Measurements from ENCODE around the gene ZFR.
"Not testable (repeated sequence)": the region's sequence is repeated elsewhere in the genome, so short reads cannot be mapped to it uniquely, and the experiment has no call there.

ZFR gene

DNA sequence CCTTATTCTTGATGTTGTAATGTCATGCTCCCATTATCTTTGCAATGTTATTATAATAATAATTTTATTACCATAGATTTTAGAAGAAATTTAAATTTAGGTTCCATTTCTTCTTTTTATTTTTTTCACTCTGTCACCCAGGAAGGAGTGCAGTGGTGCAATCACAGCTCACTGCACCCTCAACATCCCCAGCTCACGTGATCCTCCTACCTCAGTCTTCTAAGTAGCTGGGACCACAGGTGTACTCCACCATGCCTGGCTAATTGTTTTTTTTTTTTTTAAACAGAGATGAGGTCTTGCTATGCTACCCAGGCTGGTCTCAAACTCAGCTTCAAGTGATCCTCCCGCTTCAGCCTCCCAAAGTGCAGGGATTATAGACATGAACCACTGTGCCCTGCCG is 11.9 kb downstream of the ZFR start:
- Histone ChIP-seq H4K91ac (ENCODE audit: low read depth, low read length) (no peak overlapping the region), H3K4me2 (ENCODE audit: low read length) (no peak overlapping the region), H4K8ac (ENCODE audit: low read depth, low read length) (no peak overlapping the region), H3K27me3 (ENCODE audit: insufficient read depth, low read length) (no peaks in the 10 kb centered on the region), H3K23ac (ENCODE audit: low read length) (no peak overlapping the region), H2AK5ac (ENCODE audit: low read length) (no peak overlapping the region), H3K79me1 (ENCODE audit: low read length) (no peaks in the 10 kb centered on the region), H3K36me3 (ENCODE audit: control insufficient read depth in 1 of 2, insufficient read depth in 2 of 2, low read length in 2 of 2) (peaks cover 0 to 8% of the 10 kb centered on the region in 2 experiments), H3K9ac (ENCODE audit: low read length) (no peak overlapping the region), H2AFZ (ENCODE audit: insufficient read depth, low read length, poor library complexity) (no peak overlapping the region), H2BK12ac (ENCODE audit: low read length) (no peak overlapping the region), H3K4ac (ENCODE audit: low read depth, low read length) (peak overlapping the region; percentile 79), H2BK120ac (ENCODE audit: insufficient read depth, low read length, poor library complexity) (no peak overlapping the region), H4K12ac (ENCODE audit: low read depth, low read length) (no peak overlapping the region), H2BK5ac (ENCODE audit: low read depth, low read length, poor library complexity) (no peak overlapping the region), H3K79me2 (ENCODE audit: control insufficient read depth, insufficient read depth, low read length, poor library complexity) (peaks cover 8% of the 10 kb centered on the region), H3K9me3 (ENCODE audit: insufficient read depth, low read depth, low read length) (no peaks in the 10 kb centered on the region), H3K18ac (ENCODE audit: low read length) (no peak overlapping the region), H3K14ac (ENCODE audit: low read length) (no peak overlapping the region), H3K27ac (ENCODE audit: low read depth, low read length) (no peak overlapping the region), H3K4me3 (ENCODE audit: low read depth, low read length) (no peak overlapping the region), H3K4me1 (ENCODE audit: control insufficient read depth in 1 of 2, insufficient read depth in 2 of 2, low read length in 2 of 2) (no peaks in the 10 kb centered on the region)
- no CpG with 5 or more reads among the region's 3 CpGs for WGBS (ENCODE audit: extremely low coverage, insufficient coverage, insufficient read length)
- DNase-seq: no peak

GRCh38 chr5:32430825-32431224 is 13.7 kb downstream of the ZFR start:
- H3K18ac ChIP-seq (ENCODE audit: low read length); H3K9ac ChIP-seq (ENCODE audit: low read length); H2AK5ac ChIP-seq (ENCODE audit: low read length); H3K27ac ChIP-seq (ENCODE audit: low read depth, low read length); H3K4me1 ChIP-seq (ENCODE audit: control insufficient read depth in 1 of 2, insufficient read depth in 2 of 2, low read length in 2 of 2); H4K8ac ChIP-seq (ENCODE audit: low read depth, low read length); H3K14ac ChIP-seq (ENCODE audit: low read length); H2BK120ac ChIP-seq (ENCODE audit: insufficient read depth, low read length, poor library complexity); H2AFZ ChIP-seq (ENCODE audit: insufficient read depth, low read length, poor library complexity); H3K4me2 ChIP-seq (ENCODE audit: low read length); H4K12ac ChIP-seq (ENCODE audit: low read depth, low read length); H3K27me3 ChIP-seq (ENCODE audit: insufficient read depth, low read length); H3K79me1 ChIP-seq (ENCODE audit: low read length); H3K9me3 ChIP-seq (ENCODE audit: insufficient read depth, low read depth, low read length); H3K4ac ChIP-seq (ENCODE audit: low read depth, low read length); H3K36me3 ChIP-seq (ENCODE audit: control insufficient read depth in 1 of 2, insufficient read depth in 2 of 2, low read length in 2 of 2); H3K79me2 ChIP-seq (ENCODE audit: control insufficient read depth, insufficient read depth, low read length, poor library complexity); H2BK5ac ChIP-seq (ENCODE audit: low read depth, low read length, poor library complexity); H3K23ac ChIP-seq (ENCODE audit: low read length); H3K4me3 ChIP-seq (ENCODE audit: low read depth, low read length); H2BK12ac ChIP-seq (ENCODE audit: low read length); H4K91ac ChIP-seq (ENCODE audit: low read depth, low read length); DNase-seq: not testable (repeated sequence)
- no CpG with 5 or more reads among the region's 4 CpGs for WGBS (ENCODE audit: extremely low coverage, insufficient coverage, insufficient read length)

DNA sequence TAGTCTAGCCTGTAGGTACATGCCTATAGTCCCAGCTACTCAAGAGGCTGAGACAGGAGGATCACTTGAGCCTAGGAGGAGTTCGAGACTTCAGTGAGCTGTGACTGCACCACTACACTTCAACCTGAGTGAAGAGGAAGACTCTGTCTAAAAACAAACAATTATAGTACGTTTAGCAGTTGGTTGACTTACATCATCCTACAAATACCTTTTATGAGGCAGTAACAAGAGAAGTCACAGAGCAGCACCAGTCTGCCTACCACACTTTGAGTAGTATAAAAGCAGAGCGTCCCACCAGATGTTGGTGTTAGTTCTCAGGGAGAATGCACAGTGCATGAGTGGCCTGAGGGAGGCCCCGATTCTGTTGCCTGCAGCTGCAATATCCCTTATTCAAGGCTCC is 16.1 kb downstream of the ZFR start:
- Histone ChIP-seq H3K18ac (ENCODE audit: low read length) (peak overlapping the region; percentile 78), H4K8ac (ENCODE audit: low read depth, low read length) (no peak overlapping the region), H3K4me2 (ENCODE audit: low read length) (no peak overlapping the region), H3K9me3 (ENCODE audit: insufficient read depth, low read depth, low read length) (no peaks in the 10 kb centered on the region), H2AK5ac (ENCODE audit: low read length) (no peak overlapping the region), H3K79me1 (ENCODE audit: low read length) (no peaks in the 10 kb centered on the region), H3K4ac (ENCODE audit: low read depth, low read length) (peak overlapping the region; percentile 83), H4K12ac (ENCODE audit: low read depth, low read length) (no peak overlapping the region), H2BK12ac (ENCODE audit: low read length) (no peak overlapping the region), H3K36me3 (ENCODE audit: control insufficient read depth in 1 of 2, insufficient read depth in 2 of 2, low read length in 2 of 2) (peaks cover 4 to 6% of the 10 kb centered on the region in 2 experiments), H2AFZ (ENCODE audit: insufficient read depth, low read length, poor library complexity) (no peak overlapping the region), H3K79me2 (ENCODE audit: control insufficient read depth, insufficient read depth, low read length, poor library complexity) (peaks cover 2% of the 10 kb centered on the region), H2BK120ac (ENCODE audit: insufficient read depth, low read length, poor library complexity) (no peak overlapping the region), H3K27ac (ENCODE audit: low read depth, low read length) (no peak overlapping the region), H4K91ac (ENCODE audit: low read depth, low read length) (no peak overlapping the region), H3K23ac (ENCODE audit: low read length) (no peak overlapping the region), H3K14ac (ENCODE audit: low read length) (no peak overlapping the region), H3K9ac (ENCODE audit: low read length) (no peak overlapping the region), H3K4me3 (ENCODE audit: low read depth, low read length) (no peak overlapping the region), H3K4me1 (ENCODE audit: control insufficient read depth in 1 of 2, insufficient read depth in 2 of 2, low read length in 2 of 2) (no peaks in the 10 kb centered on the region), H2BK5ac (ENCODE audit: low read depth, low read length, poor library complexity) (no peak overlapping the region), H3K27me3 (ENCODE audit: insufficient read depth, low read length) (no peaks in the 10 kb centered on the region)
- WGBS (ENCODE audit: extremely low coverage, insufficient coverage, insufficient read length): no CpG with 5 or more reads among the region's 4 CpGs
- no peak for DNase-seq

DNA sequence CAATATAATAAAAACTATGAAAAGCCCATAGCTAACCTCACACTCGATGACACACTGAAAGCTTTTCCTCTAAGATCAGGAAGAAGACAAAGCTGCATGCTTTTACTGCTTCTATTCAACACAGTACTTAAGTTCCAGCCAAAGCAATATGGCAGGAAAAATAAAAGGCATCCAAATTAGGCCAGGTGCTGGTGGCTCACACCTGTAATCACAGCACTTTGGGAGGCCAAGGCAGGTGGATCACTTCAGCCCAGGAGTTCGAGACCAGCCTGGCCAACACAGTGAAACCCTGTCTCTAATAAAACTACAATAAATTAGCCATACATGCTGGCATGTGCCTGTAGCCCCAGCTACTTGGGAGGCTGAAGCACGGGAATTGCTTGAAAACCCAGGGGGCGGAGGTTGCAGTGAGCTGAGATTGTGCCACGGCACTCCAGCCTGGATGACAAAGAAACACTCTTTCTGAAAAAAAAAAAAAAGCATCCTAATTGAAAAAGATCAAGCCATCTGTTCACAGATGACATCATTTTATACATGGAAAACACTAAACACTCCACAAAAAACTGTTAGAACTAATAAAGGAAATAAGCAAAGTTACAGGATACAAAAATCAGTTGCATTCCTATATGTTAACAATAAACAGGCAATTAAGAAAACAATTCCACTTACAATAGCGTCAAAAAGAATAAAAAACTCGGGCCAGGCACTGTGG is 17.9 kb downstream of the ZFR start:
- no peak overlapping the region for H3K27ac ChIP-seq (ENCODE audit: low read depth, low read length)
- no peak overlapping the region for H4K12ac ChIP-seq (ENCODE audit: low read depth, low read length)
- no peak overlapping the region for H2AK5ac ChIP-seq (ENCODE audit: low read length)
- H3K9me3 ChIP-seq (ENCODE audit: insufficient read depth, low read depth, low read length): no peaks in the 10 kb centered on the region
- no peak overlapping the region for H3K9ac ChIP-seq (ENCODE audit: low read length)
- H3K36me3 ChIP-seq (ENCODE audit: control insufficient read depth in 1 of 2, insufficient read depth in 2 of 2, low read length in 2 of 2): peaks cover 4 to 6% of the 10 kb centered on the region in 2 experiments
- no peak overlapping the region for H3K4me3 ChIP-seq (ENCODE audit: low read depth, low read length)
- no peaks in the 10 kb centered on the region for H3K27me3 ChIP-seq (ENCODE audit: insufficient read depth, low read length)
- no peak overlapping the region for H4K8ac ChIP-seq (ENCODE audit: low read depth, low read length)
- no peak overlapping the region for H2AFZ ChIP-seq (ENCODE audit: insufficient read depth, low read length, poor library complexity)
- H3K23ac ChIP-seq (ENCODE audit: low read length): no peak overlapping the region
- no peak overlapping the region for H2BK5ac ChIP-seq (ENCODE audit: low read depth, low read length, poor library complexity)
- no peaks in the 10 kb centered on the region for H3K79me1 ChIP-seq (ENCODE audit: low read length)
- peaks cover 4% of the 10 kb centered on the region for H3K79me2 ChIP-seq (ENCODE audit: control insufficient read depth, insufficient read depth, low read length, poor library complexity)
- no peak overlapping the region for H3K14ac ChIP-seq (ENCODE audit: low read length)
- H4K91ac ChIP-seq (ENCODE audit: low read depth, low read length): no peak overlapping the region
- no peak overlapping the region for H3K18ac ChIP-seq (ENCODE audit: low read length)
- H3K4ac ChIP-seq (ENCODE audit: low read depth, low read length): no peak overlapping the region
- peaks cover 0 to 2% of the 10 kb centered on the region in 2 experiments for H3K4me1 ChIP-seq (ENCODE audit: control insufficient read depth in 1 of 2, insufficient read depth in 2 of 2, low read length in 2 of 2)
- H2BK120ac ChIP-seq (ENCODE audit: insufficient read depth, low read length, poor library complexity): no peak overlapping the region
- H3K4me2 ChIP-seq (ENCODE audit: low read length): no peak overlapping the region
- H2BK12ac ChIP-seq (ENCODE audit: low read length): no peak overlapping the region
- DNase-seq: no peak
- no CpG with 5 or more reads among the region's 7 CpGs for WGBS (ENCODE audit: extremely low coverage, insufficient coverage, insufficient read length)
